Fibroblast of the aortic adventitia (primary cell): Measurements from ENCODE around the gene TRMT1L. TPM values are rescaled to one million over a fixed set of nuclear protein-coding genes. Genes with fewer than 3 reads are reported as not detected.
A peak's percentile ranks its signal among the peaks of the same experiment; 100 is the strongest.

ENCODE experiments used
- DNase-seq: peaks from one replicate; pipeline ENCODE4 v3.0.0-alpha.2; 2010; ENCODE audit warnings: low read depth
- H3K4me3 ChIP-seq: 2 replicates; pipeline ENCODE4 v1.5.1; 2011; ENCODE audit warnings: low read depth, mild to moderate bottlenecking, control low read depth, low read length, moderate library complexity
- CTCF ChIP-seq: IDR thresholded peaks from 2 replicates; pipeline ENCODE4 v1.5.1; 2011; ENCODE audit warnings: mild to moderate bottlenecking, low read length, control low read depth, inconsistent platforms; ENCODE audit not compliant: insufficient read depth
- total RNA-seq: library from RNA; depleted of rRNA; stranded (reverse); fragments of >200 nt; gene quantifications from 2 replicates; pipeline ENCODE4 v1.2.3, GENCODE V29; 2012; ENCODE audit warnings: low replicate concordance

The TRMT1L gene
- total RNA-seq, 1 donor = 22.6 TPM

DNA sequence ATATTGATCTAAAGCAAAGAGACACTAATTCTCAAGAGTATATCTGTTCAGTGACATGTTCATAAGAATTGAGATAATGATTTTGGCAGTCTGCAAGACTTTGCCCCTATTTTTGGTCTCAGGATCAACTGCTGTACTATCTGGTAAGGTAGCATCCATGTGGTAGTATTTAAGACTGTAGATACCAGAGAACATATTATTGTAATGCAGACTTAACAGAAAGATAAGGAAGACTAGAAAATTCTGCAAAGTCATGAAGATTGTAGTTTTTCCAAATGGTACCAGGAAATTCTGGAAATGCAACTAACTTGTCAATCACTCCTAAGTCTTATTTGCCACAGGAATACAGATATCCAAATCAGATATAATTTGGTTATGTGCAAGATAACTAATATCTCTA, 76.3 kb downstream of the TRMT1L start:
- peak; percentile 26 for DNase-seq
- no peak overlapping the region for H3K4me3 ChIP-seq
- no peak for TF ChIP-seq CTCF

DNA sequence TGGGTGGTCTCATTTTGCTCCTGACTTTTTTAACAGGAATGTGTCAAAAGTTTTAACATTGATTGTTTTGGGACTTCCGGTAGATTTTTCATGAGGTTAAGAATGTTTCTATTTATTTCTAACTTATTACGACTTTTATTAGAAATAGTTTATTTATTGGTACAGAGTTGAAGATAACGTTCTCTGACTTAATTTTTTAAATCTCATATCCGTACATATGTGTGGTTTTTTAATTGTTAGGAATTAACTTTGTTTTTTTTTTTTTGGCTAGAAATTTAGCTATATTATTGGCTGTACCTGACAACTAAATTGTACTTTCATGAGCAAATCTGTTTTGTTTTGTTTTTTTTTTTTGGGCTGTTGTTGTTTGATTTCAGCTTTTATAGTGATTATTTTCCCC, 79.4 kb downstream of the TRMT1L start:
- no peak for TF ChIP-seq CTCF
- DNase-seq = no peak
- no peak overlapping the region for H3K4me3 ChIP-seq

DNA sequence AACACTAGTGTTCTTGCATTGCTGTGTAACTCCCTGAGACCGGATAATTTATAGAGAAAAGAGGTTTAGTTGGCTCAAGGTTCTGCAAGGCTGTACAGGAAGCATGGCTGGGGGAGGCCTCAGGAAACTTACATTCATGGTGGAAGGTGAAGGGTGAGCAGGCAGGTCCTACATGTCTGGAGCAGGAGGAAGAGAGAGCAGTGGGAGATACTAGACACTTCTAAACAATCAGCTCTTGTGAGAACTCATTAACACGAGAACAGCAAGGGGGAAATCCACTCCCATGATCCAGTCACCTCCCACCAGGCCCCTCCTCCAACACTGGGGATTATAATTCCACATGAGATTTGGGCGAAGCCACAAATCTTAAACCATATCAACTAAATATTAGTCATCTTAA, 81.3 kb downstream of the TRMT1L start:
- no peak for TF ChIP-seq CTCF
- no peak for DNase-seq

DNA sequence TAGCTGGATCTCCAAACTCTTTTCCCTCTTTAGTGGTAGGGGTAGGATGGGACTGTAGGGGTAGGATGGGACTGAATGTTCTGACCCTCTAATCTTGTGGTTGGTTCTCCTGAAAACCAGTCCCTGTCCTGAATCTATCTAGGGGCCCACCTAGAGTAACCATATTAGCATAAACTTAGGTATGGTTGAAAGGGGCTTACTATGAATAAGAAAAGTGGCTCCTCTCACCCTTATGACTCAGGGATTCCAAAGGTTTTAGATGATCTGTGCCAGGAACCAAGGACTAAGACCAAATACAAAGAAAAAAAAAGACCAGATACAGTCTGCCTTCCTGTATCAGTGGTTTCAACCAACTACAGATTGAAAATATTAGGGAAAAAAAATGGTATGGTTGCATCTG, 82.4 kb downstream of the TRMT1L start:
- peak; percentile 30 for DNase-seq
- no peak for TF ChIP-seq CTCF
- no peak overlapping the region for H3K4me3 ChIP-seq

More for the DNA sequence above, 81.3 kb downstream of the TRMT1L start:
- H3K4me3 ChIP-seq = no peak overlapping the region

DNA sequence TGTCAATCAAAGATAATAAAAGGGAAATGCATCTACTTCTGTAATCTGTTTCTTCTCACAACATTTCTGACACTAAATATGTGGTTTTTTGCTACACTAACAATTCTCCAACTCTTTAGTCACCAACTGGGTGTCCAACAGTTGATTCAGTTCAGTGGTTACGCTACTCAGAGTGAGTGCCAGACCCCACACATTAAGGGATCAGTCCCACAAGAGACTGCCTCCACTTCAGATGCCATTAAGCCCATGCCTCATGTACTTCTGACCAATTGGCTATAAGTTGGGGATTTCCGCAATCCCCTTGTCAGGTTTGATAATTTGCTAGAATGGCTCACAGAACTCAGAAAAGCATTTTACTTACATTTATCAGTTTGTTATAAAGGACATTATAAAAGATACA, 83.0 kb downstream of the TRMT1L start:
- no peak overlapping the region for H3K4me3 ChIP-seq
- DNase-seq = peak; percentile 27

GRCh38 chr1:185070051-185070450, 86.7 kb downstream of the TRMT1L start:
- no peak for DNase-seq
- no peak for TF ChIP-seq CTCF

More for the DNA sequence above, 83.0 kb downstream of the TRMT1L start:
- no peak for TF ChIP-seq CTCF

DNA sequence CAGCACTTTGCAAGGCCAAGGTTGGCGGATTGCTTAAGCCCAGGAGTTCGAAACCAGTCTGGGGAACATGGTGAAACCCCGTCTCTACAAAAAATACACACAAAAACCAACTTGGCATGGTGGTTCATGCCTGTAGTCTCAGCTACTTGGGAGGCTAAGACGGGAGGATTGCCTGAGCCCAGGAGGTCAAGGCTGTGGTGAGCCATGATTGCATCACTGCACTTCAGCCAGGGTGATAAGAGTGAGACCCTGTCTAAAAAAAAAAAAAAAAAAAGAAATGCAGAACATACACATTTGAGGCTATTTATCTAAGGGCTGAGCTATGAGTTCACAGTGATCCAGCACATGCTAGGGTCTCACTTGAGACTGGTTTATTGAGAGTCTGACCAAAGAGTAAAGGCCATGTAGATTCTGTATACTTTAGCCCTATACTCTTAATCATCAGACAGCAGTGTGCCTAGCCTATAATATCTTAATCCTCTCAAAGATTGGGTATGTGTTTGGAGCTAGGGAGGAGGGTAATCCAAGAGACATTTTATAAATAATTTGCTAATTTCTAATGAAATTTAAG, 87.5 kb downstream of the TRMT1L start:
- no peak overlapping the region for H3K4me3 ChIP-seq
- no peak for DNase-seq
- TF ChIP-seq CTCF = no peak

More at GRCh38 chr1:185070051-185070450, 86.7 kb downstream of the TRMT1L start:
- no peak overlapping the region for H3K4me3 ChIP-seq
